IMR-90 (cell line): Measurements from ENCODE around the gene FTL. TPM values are rescaled to one million over a fixed set of nuclear protein-coding genes. Genes with fewer than 3 reads are reported as not detected.

Experiments used
- ATAC-seq: fragments of 200-7000 bp; cut with Tn5 transposase; 2 replicates; pipeline ENCODE4 v1.9.1; 2020; ENCODE audit warnings: low read depth, mild to moderate bottlenecking, moderate library complexity
- BruUV-seq: library from RNA; stranded (reverse); fragments of 400-500 nt; replicated peaks from 2 replicates; lab custom pipeline; 2021; lab: Mats Ljungman, UMichigan
- CTCF ChIA-PET: fragments of 300-600 bp; formaldehyde crosslinking; extraction: SDS; loops from one replicate; lab custom pipeline; 2021; ENCODE audit warnings: antibody characterized with exemption; lab: Yijun Ruan, JAX
- POLR2A ChIA-PET: fragments of 300-600 bp; sonication (Branson Sonifier 250); formaldehyde crosslinking; loops from one replicate; lab custom pipeline; 2022; ENCODE audit warnings: antibody characterized with exemption; ENCODE audit not compliant: unreplicated experiment; lab: Charles Lee
- DNase-seq: peaks from one replicate; pipeline ENCODE4 v3.0.0; 2013
- H2AFZ ChIP-seq: replicated peaks from 2 replicates; pipeline ENCODE3; 2013; ENCODE audit warnings: low read length, mild to moderate bottlenecking; ENCODE audit not compliant: poor library complexity
- H2AK5ac ChIP-seq: 2 replicates; pipeline ENCODE4 v1.6.1; 2013; ENCODE audit warnings: low read depth, low read length, inconsistent platforms
- H2AK9ac ChIP-seq: replicated peaks from 2 replicates; pipeline ENCODE3; 2013; ENCODE audit warnings: mild to moderate bottlenecking, low read depth, low read length, moderate library complexity; ENCODE audit not compliant: poor library complexity
- H2BK120ac ChIP-seq: 2 replicates; pipeline ENCODE4 v1.6.1; 2013; ENCODE audit warnings: low read depth, low read length, inconsistent platforms
- H2BK15ac ChIP-seq: 3 replicates; pipeline ENCODE4 v1.6.1; 2013; ENCODE audit warnings: low read depth, low read length, inconsistent platforms
- H2BK20ac ChIP-seq: 2 replicates; pipeline ENCODE4 v1.6.1; 2013; ENCODE audit warnings: low read depth, mild to moderate bottlenecking, inconsistent platforms, low read length, moderate library complexity
- H2BK5ac ChIP-seq: 2 replicates; pipeline ENCODE4 v1.6.1; 2013; ENCODE audit warnings: mild to moderate bottlenecking, low read depth, low read length, inconsistent platforms; ENCODE audit not compliant: poor library complexity, severe bottlenecking
- H3K14ac ChIP-seq: replicated peaks from 2 replicates; pipeline ENCODE4 v1.6.1; 2013; ENCODE audit warnings: low read depth, low read length, inconsistent platforms
- H3K18ac ChIP-seq: 2 replicates; pipeline ENCODE4 v1.6.1; 2013; ENCODE audit warnings: low read depth, low read length, control low read depth
- H3K23ac ChIP-seq: 2 replicates; pipeline ENCODE4 v1.6.1; 2013; ENCODE audit warnings: low read depth, low read length, inconsistent platforms
- H3K27ac ChIP-seq: 2 replicates; pipeline ENCODE4 v1.5.1; 2013; ENCODE audit warnings: mild to moderate bottlenecking, control low read depth, low read length; ENCODE audit not compliant: insufficient read depth
- H3K27me3 ChIP-seq: 2 replicates; pipeline ENCODE4 v1.6.1; 2013; ENCODE audit warnings: low read length; ENCODE audit not compliant: control insufficient read depth, insufficient read depth
- H3K36me3 ChIP-seq: 2 replicates; pipeline ENCODE4 v1.6.1; 2013; ENCODE audit warnings: low read length, mixed read lengths; ENCODE audit not compliant: control insufficient read depth, insufficient read depth
- H3K4ac ChIP-seq: 2 replicates; pipeline ENCODE4 v1.6.1; 2013; ENCODE audit warnings: low read depth, low read length, inconsistent platforms
- H3K4me1 ChIP-seq: 2 replicates; pipeline ENCODE4 v1.6.1; 2013; ENCODE audit warnings: low read length, mixed read lengths; ENCODE audit not compliant: control insufficient read depth, insufficient read depth
- H3K4me2 ChIP-seq: 2 replicates; pipeline ENCODE4 v1.6.1; 2013; ENCODE audit warnings: low read depth, mild to moderate bottlenecking, control low read depth, low read length, moderate library complexity
- H3K4me3 ChIP-seq: 2 replicates; pipeline ENCODE4 v1.5.1; 2013; ENCODE audit warnings: low read depth, mild to moderate bottlenecking, control low read depth, low read length, moderate library complexity; ENCODE audit not compliant: insufficient read depth
- H3K56ac ChIP-seq: 2 replicates; pipeline ENCODE4 v1.6.1; 2013; ENCODE audit warnings: low read length, inconsistent platforms; ENCODE audit not compliant: insufficient read depth; ENCODE audit errors: extremely low read depth
- H3K79me1 ChIP-seq, 2 experiments: 2 replicates each; pipeline ENCODE4 v1.6.1; 2013; ENCODE audit warnings: low read length in 2 of 2, inconsistent platforms in 1 of 2, low read depth in 1 of 2
- H3K9ac ChIP-seq: 2 replicates; pipeline ENCODE4 v1.6.1; 2013; ENCODE audit warnings: low read depth, low read length, control low read depth
- H3K9me1 ChIP-seq: 2 replicates; pipeline ENCODE4 v1.6.1; 2013; ENCODE audit warnings: low read length, inconsistent platforms; ENCODE audit not compliant: insufficient read depth
- H3K9me3 ChIP-seq: 2 replicates; pipeline ENCODE4 v1.6.1; 2013; ENCODE audit warnings: low read length; ENCODE audit not compliant: control insufficient read depth, insufficient read depth
- H4K20me1 ChIP-seq: 2 replicates; pipeline ENCODE4 v1.6.1; 2013; ENCODE audit warnings: low read length, inconsistent platforms; ENCODE audit not compliant: insufficient read depth
- H4K5ac ChIP-seq: 2 replicates; pipeline ENCODE4 v1.6.1; 2013; ENCODE audit warnings: mild to moderate bottlenecking, low read depth, low read length, control low read depth
- H4K8ac ChIP-seq, 2 experiments: 2 replicates each; pipeline ENCODE4 v1.6.1; 2013; ENCODE audit warnings: low read depth in 2 of 2, low read length in 2 of 2, control low read depth in 1 of 2, inconsistent platforms in 1 of 2
- H4K91ac ChIP-seq: 2 replicates; pipeline ENCODE4 v1.6.1; 2013; ENCODE audit warnings: low read depth, low read length, inconsistent platforms; ENCODE audit not compliant: insufficient read depth
- BHLHE40 ChIP-seq: fragments of 150-350 bp; IDR thresholded peaks from 2 replicates; pipeline ENCODE4 v1.6.1; 2016; ENCODE audit warnings: mild to moderate bottlenecking, low read depth, low read length
- CHD1 ChIP-seq: IDR thresholded peaks from 2 replicates; pipeline ENCODE4 v1.6.1; 2012; ENCODE audit warnings: low read depth, low read length, improper control_type of control experiment
- MAZ ChIP-seq: IDR thresholded peaks from 2 replicates; pipeline ENCODE4 v1.6.1; 2012; ENCODE audit warnings: low read depth, mild to moderate bottlenecking, low read length, improper control_type of control experiment, moderate library complexity, borderline replicate concordance
- RCOR1 ChIP-seq: IDR thresholded peaks from 2 replicates; pipeline ENCODE4 v1.6.1; 2012; ENCODE audit warnings: mild to moderate bottlenecking, low read length, improper control_type of control experiment; ENCODE audit not compliant: insufficient replicate concordance
- WGBS, 2 experiments: methylation state at CpG; one replicate each; pipeline versions ENCODE4 v1.1.5 to v1.1.7; 2013; ENCODE audit warnings: missing lambda C conversion rate in 2 of 2; ENCODE audit not compliant: insufficient read length in 1 of 2; ENCODE audit errors: extremely low coverage in 2 of 2; 5-methylcytosine and 5-hydroxymethylcytosine counted together
- dilution Hi-C: fragments of 300-500 bp; cut with HindIII; formaldehyde crosslinking; loops from one replicate; pipeline ENCODE4 v1.14.3; 2018; ENCODE audit warnings: low sequenced_read_pairs; ENCODE audit not compliant: unreplicated experiment
- in situ Hi-C: fragments of 300-500 bp; cut with MboI; formaldehyde crosslinking; loops from 3 replicates; pipeline ENCODE4 v1.14.3; 2019; ENCODE audit warnings: low sequenced_read_pairs, inconsistent platforms, mixed read lengths
- intact Hi-C: fragments of 100-400 bp; cut with micrococcal nuclease; formaldehyde crosslinking; loops from 2 replicates; pipeline ENCODE4 v1.10.0; 2022
- polyA plus RNA-seq, 3 experiments: library from polyadenylated mRNA; depleted of rRNA; stranded (reverse); fragments of >200 nt; gene quantifications; 2 replicates each; pipeline ENCODE4 v1.2.3, GENCODE V29; 2012; ENCODE audit warnings: low replicate concordance in 1 of 3
- total RNA-seq: library from RNA; depleted of rRNA; stranded (reverse); fragments of >200 nt; gene quantifications from 2 replicates; pipeline ENCODE4 v1.2.3, GENCODE V29; 2012
- TF ChIP-seq, protein P1 (sequence below): fragments of 150-350 bp; IDR thresholded peaks from 2 replicates; pipeline ENCODE4 v1.6.1; 2017; ENCODE audit warnings: mild to moderate bottlenecking, antibody characterized with exemption, low read length, low read depth
- TF ChIP-seq, protein P2 (sequence below): conservative IDR thresholded peaks from 2 replicates; pipeline ENCODE4 v1.5.1; 2012; ENCODE audit warnings: mild to moderate bottlenecking, low read depth, low read length, improper control_type of control experiment

The FTL gene
- total and polyA plus RNA-seq, 2 of the 4 experiments (the other 2 are of a cell fraction) = 1,057 to 2,944 TPM

DNA sequence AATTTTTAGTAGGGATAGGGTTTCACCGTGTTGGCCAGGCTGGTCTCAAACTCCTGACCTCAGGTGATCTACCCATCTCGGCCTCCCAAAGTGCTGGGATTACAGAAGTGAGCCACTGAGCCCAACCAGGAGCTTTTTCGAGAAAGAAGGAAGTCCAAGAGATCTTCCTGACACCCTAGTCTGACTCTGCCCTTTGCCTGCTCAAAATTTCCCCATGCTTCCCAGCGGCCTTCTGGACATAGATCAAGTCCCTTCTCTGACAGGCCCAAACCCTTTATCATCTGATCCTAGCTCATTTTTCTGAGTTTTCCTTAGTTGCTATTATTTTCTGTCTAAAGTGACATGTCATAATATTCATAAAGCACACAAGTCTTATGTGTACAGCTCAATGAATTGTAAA, 12.0 kb upstream of the FTL start:
- Histone ChIP-seq H2AK5ac (no peak overlapping the region), H3K18ac (no peak overlapping the region), H3K14ac (no peak overlapping the region), H3K36me3 (peaks cover 10% of the 10 kb centered on the region), H2BK15ac (no peak overlapping the region), H4K8ac (no peak overlapping the region), H3K4me1 (peaks cover 8% of the 10 kb centered on the region), H2BK120ac (no peak overlapping the region), H3K56ac (no peak overlapping the region), H3K9me1 (peaks cover 15% of the 10 kb centered on the region), H4K20me1 (0 out of 2 replicates have a peak, but pooled peaks cover 2% of the 10 kb centered on the region), H3K23ac (no peak overlapping the region), H2AK9ac (no peak overlapping the region), H3K9ac (no peak overlapping the region), H3K4ac (no peak overlapping the region), H4K5ac (no peak overlapping the region), H2BK5ac (no peak overlapping the region), H3K4me2 (no peak overlapping the region), H3K9me3 (no peaks in the 10 kb centered on the region), H3K79me1 (peaks cover 19 to 32% of the 10 kb centered on the region in 2 experiments), H3K27me3 (no peaks in the 10 kb centered on the region), H2AFZ (no peak overlapping the region), H3K4me3 (no peak overlapping the region), H3K27ac (no peak overlapping the region), H4K91ac (no peak overlapping the region), H2BK20ac (no peak overlapping the region)
- dilution Hi-C loops = no loop called here
- TF ChIP-seq, protein P1, sequence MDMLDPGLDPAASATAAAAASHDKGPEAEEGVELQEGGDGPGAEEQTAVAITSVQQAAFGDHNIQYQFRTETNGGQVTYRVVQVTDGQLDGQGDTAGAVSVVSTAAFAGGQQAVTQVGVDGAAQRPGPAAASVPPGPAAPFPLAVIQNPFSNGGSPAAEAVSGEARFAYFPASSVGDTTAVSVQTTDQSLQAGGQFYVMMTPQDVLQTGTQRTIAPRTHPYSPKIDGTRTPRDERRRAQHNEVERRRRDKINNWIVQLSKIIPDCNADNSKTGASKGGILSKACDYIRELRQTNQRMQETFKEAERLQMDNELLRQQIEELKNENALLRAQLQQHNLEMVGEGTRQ = no peak
- no peak for TF ChIP-seq CHD1
- TF ChIP-seq RCOR1 = no peak
- TF ChIP-seq MAZ = no peak
- TF ChIP-seq, protein P2, sequence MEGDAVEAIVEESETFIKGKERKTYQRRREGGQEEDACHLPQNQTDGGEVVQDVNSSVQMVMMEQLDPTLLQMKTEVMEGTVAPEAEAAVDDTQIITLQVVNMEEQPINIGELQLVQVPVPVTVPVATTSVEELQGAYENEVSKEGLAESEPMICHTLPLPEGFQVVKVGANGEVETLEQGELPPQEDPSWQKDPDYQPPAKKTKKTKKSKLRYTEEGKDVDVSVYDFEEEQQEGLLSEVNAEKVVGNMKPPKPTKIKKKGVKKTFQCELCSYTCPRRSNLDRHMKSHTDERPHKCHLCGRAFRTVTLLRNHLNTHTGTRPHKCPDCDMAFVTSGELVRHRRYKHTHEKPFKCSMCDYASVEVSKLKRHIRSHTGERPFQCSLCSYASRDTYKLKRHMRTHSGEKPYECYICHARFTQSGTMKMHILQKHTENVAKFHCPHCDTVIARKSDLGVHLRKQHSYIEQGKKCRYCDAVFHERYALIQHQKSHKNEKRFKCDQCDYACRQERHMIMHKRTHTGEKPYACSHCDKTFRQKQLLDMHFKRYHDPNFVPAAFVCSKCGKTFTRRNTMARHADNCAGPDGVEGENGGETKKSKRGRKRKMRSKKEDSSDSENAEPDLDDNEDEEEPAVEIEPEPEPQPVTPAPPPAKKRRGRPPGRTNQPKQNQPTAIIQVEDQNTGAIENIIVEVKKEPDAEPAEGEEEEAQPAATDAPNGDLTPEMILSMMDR = no peak
- TF ChIP-seq BHLHE40 = no peak
- CTCF ChIA-PET = no interaction called here
- no peak for DNase-seq
- POLR2A ChIA-PET = no interaction called here
- intact Hi-C loops = no loop called here
- in situ Hi-C loops = no loop called here
- ATAC-seq = no peak
- WGBS, 2 experiments = no CpG with 5 or more reads among the region's 4 CpGs
- BruUV-seq = no TSS peak
